Fibroblast of lung (primary cell): Measurements from ENCODE around the gene SEMA5A. TPM values are rescaled to one million over a fixed set of nuclear protein-coding genes. Genes with fewer than 3 reads are reported as not detected.
A peak's percentile ranks its signal among the peaks of the same experiment; 100 is the strongest.

Experiments
- DNase-seq, 2 donors: peaks; one replicate each; pipeline versions ENCODE4 v3.0.0 to v3.0.0-alpha.2; 2010; ENCODE audit warnings: low read depth in 2 of 2
- H2AFZ ChIP-seq: 2 replicates; pipeline ENCODE4 v1.5.1; 2012; ENCODE audit warnings: low read length, control low read depth, inconsistent platforms
- H3K27ac ChIP-seq: 2 replicates; pipeline ENCODE4 v1.5.1; 2011; ENCODE audit warnings: low read length, control low read depth; ENCODE audit not compliant: insufficient read depth
- H3K27me3 ChIP-seq: 2 replicates; pipeline ENCODE4 v1.5.1; 2011; ENCODE audit warnings: mild to moderate bottlenecking, low read length; ENCODE audit not compliant: control insufficient read depth, insufficient read depth
- H3K36me3 ChIP-seq: 2 replicates; pipeline ENCODE4 v1.5.1; 2011; ENCODE audit warnings: low read length; ENCODE audit not compliant: control insufficient read depth, insufficient read depth
- H3K4me1 ChIP-seq: 2 replicates; pipeline ENCODE4 v1.5.1; 2011; ENCODE audit warnings: low read length; ENCODE audit not compliant: control insufficient read depth, insufficient read depth; ENCODE audit errors: extremely low read depth
- H3K4me2 ChIP-seq: 2 replicates; pipeline ENCODE4 v1.5.1; 2011; ENCODE audit warnings: low read length, control low read depth; ENCODE audit not compliant: insufficient read depth; ENCODE audit errors: extremely low read depth
- H3K4me3 ChIP-seq, 4 experiments: fragments of 200-600 bp in 1 of 4; sonication (generic) in 1 of 4; replicated peaks in 1 of 4; 2 replicates each; pipeline ENCODE4 v1.5.1; 2011 to 2016; ENCODE audit warnings: low read length in 4 of 4, low read depth in 3 of 4, mild to moderate bottlenecking in 3 of 4, control low read depth in 2 of 4, inconsistent platforms in 1 of 4, mixed read lengths in 1 of 4; ENCODE audit not compliant: insufficient read depth in 1 of 4; ENCODE audit errors: control extremely low read depth in 1 of 4
- H3K79me2 ChIP-seq: 2 replicates; pipeline ENCODE4 v1.5.1; 2012; ENCODE audit warnings: mild to moderate bottlenecking, low read length, inconsistent platforms; ENCODE audit not compliant: control insufficient read depth, insufficient read depth
- H3K9ac ChIP-seq: 2 replicates; pipeline ENCODE4 v1.5.1; 2011; ENCODE audit warnings: mild to moderate bottlenecking, low read length, control low read depth; ENCODE audit not compliant: insufficient read depth
- H3K9me3 ChIP-seq: 2 replicates; pipeline ENCODE4 v1.5.1; 2012; ENCODE audit warnings: low read depth, low read length; ENCODE audit not compliant: control insufficient read depth, insufficient read depth
- H4K20me1 ChIP-seq: 2 replicates; pipeline ENCODE4 v1.5.1; 2011; ENCODE audit warnings: low read length; ENCODE audit not compliant: control insufficient read depth, insufficient read depth; ENCODE audit errors: extremely low read depth
- EZH2 ChIP-seq: IDR thresholded peaks from 2 replicates; pipeline ENCODE4 v1.5.1; 2012; ENCODE audit warnings: low read length, control low read depth, mild to moderate bottlenecking; ENCODE audit errors: missing control alignments
- polyA plus RNA-seq, 2 donors: library from polyadenylated mRNA; depleted of rRNA in 1 of 2; stranded (reverse) in 1 of 2; unstranded in 1 of 2; fragments of >200 nt; gene quantifications; 2 replicates each; pipeline ENCODE4 v1.2.1, GENCODE V29; 2011 to 2012; ENCODE audit warnings: missing spikeins in 1 of 2
- total RNA-seq: library from RNA; depleted of rRNA; stranded (reverse); fragments of >200 nt; gene quantifications from 2 replicates; pipeline ENCODE4 v1.2.1, GENCODE V29; 2014
- TF ChIP-seq, protein P1 (sequence below), 2 donors: IDR thresholded peaks in 1 of 2; conservative IDR thresholded peaks in 1 of 2; 1 replicate in 1 of 2; 2 replicates in 1 of 2; pipeline ENCODE4 v1.5.1; 2011 to 2012; ENCODE audit warnings: low read length in 2 of 2, control low read depth in 1 of 2, inconsistent platforms in 1 of 2, low read depth in 1 of 2, mild to moderate bottlenecking in 1 of 2

SEMA5A gene
- total and polyA plus RNA-seq, 2 donors (not counting 1 experiment from before 2014, with no cell fraction given) = 30.6 to 49.0 TPM

DNA sequence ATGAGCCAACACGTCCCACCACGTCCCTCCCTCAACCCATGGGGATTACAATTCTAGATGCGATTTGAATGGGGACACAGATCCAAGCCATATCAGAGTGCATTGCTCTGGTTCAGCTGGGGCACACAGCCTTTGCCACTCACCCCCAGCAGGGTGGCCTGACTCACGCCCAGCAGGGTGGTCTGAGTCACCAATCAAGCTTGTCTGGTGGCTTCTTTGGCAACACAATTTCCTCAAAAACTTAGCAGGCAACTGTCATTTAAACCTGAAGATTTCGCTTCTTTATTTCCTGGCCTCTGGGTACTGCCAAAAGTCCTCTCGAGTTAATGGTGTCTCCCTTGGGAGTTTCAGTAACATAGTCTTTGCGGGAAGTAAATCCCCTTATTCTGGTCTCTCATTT, 16.3 kb upstream of the SEMA5A start:
- TF ChIP-seq, protein P1, sequence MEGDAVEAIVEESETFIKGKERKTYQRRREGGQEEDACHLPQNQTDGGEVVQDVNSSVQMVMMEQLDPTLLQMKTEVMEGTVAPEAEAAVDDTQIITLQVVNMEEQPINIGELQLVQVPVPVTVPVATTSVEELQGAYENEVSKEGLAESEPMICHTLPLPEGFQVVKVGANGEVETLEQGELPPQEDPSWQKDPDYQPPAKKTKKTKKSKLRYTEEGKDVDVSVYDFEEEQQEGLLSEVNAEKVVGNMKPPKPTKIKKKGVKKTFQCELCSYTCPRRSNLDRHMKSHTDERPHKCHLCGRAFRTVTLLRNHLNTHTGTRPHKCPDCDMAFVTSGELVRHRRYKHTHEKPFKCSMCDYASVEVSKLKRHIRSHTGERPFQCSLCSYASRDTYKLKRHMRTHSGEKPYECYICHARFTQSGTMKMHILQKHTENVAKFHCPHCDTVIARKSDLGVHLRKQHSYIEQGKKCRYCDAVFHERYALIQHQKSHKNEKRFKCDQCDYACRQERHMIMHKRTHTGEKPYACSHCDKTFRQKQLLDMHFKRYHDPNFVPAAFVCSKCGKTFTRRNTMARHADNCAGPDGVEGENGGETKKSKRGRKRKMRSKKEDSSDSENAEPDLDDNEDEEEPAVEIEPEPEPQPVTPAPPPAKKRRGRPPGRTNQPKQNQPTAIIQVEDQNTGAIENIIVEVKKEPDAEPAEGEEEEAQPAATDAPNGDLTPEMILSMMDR (conservative IDR thresholded peaks at IDR 0.05 in 1 of 2, IDR thresholded peaks at IDR 0.05 in 1 of 2; ENCODE audit: low read depth in 1 of 2, low read length in 2 of 2) = no peak
- TF ChIP-seq EZH2 = no peak
- Histone ChIP-seq H2AFZ (no peak overlapping the region), H3K4me2 (no peak overlapping the region), H3K27ac (no peak overlapping the region), H4K20me1 (no peaks in the 10 kb centered on the region), H3K27me3 (no peaks in the 10 kb centered on the region), H3K4me3 (no peak overlapping the region), H3K4me1 (no peaks in the 10 kb centered on the region), H3K36me3 (no peaks in the 10 kb centered on the region), H3K9ac (no peak overlapping the region), H3K79me2 (no peaks in the 10 kb centered on the region), H3K9me3 (no peaks in the 10 kb centered on the region)
- DNase-seq = peak in 1 of 2 donors; percentile 6

DNA sequence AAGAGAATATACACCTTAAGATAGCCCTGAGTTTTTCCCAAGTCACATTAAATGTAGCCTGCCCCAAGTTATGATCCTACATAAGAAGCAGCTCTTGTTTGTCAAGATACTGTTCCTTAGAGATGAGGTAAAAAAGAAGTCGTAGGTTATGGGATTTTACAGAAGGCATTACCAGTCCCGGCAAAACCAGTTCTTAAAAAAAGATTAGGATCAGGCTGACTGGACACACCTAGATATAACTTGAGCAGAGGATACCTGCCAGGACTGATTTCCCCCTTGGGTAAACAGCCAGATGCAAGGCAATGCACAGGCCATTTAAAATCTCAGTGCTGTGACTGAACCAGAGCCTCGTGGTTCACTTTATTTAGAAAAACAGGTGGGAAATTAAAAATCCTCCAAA, 14.1 kb upstream of the SEMA5A start:
- H3K4me2 ChIP-seq = no peak overlapping the region
- no peaks in the 10 kb centered on the region for H3K79me2 ChIP-seq
- no peak overlapping the region for H3K4me3 ChIP-seq
- no peaks in the 10 kb centered on the region for H4K20me1 ChIP-seq
- no peak overlapping the region for H3K27ac ChIP-seq
- H3K27me3 ChIP-seq = no peaks in the 10 kb centered on the region
- TF ChIP-seq, protein P1 (conservative IDR thresholded peaks at IDR 0.05 in 1 of 2, IDR thresholded peaks at IDR 0.05 in 1 of 2; ENCODE audit: low read depth in 1 of 2, low read length in 2 of 2) = no peak
- no peak for TF ChIP-seq EZH2
- no peak for DNase-seq
- H2AFZ ChIP-seq = no peak overlapping the region
- no peaks in the 10 kb centered on the region for H3K36me3 ChIP-seq
- H3K4me1 ChIP-seq = no peaks in the 10 kb centered on the region
- H3K9ac ChIP-seq = no peak overlapping the region
- H3K9me3 ChIP-seq = no peaks in the 10 kb centered on the region

DNA sequence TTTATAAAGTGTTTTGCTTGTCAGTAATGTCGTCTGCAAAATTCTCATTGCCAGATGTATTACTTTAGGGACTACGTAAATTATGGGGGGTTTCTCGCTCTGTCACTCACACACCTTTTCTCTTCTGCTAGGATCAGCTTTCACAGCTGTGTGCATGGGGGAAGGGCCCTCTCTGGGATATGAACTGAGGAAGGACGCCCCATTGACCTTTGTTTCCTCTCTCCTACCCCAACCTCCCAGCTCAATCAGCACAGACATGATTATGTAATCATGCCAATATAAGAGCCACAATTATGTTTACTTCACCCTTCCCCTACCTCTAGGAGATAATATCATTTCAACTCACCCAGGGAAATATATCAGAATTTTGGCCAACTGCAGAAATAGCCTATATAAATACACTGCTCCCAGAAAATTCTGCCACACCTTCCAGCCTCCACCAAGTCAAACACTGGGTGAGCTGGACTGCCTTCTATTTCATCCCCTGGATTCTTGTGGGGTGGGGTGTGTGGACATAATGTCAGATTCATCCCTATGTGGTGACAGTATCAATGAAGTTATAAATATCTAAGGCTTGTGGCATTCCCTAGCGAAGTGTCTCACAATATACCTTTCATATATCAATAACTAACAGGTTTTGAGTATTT, 12.6 kb upstream of the SEMA5A start:
- Histone ChIP-seq H3K36me3 (no peaks in the 10 kb centered on the region), H3K27ac (no peak overlapping the region), H3K27me3 (no peaks in the 10 kb centered on the region), H2AFZ (no peak overlapping the region), H3K79me2 (no peaks in the 10 kb centered on the region), H3K9me3 (no peaks in the 10 kb centered on the region), H3K9ac (no peak overlapping the region), H3K4me1 (no peaks in the 10 kb centered on the region), H3K4me2 (no peak overlapping the region), H4K20me1 (no peaks in the 10 kb centered on the region), H3K4me3 (no peak overlapping the region)
- TF ChIP-seq EZH2 = no peak
- TF ChIP-seq, protein P1 (conservative IDR thresholded peaks at IDR 0.05 in 1 of 2, IDR thresholded peaks at IDR 0.05 in 1 of 2; ENCODE audit: low read depth in 1 of 2, low read length in 2 of 2) = no peak
- no peak for DNase-seq
